ENCODE data around the gene AADAC.
"Not testable (repeated sequence)": the region's sequence is repeated elsewhere in the genome, so short reads cannot be mapped to it uniquely, and the experiment has no call there.

- TF ChIP-seq CTCF (conservative IDR thresholded peaks at IDR 0.05 in 1 of 2, IDR thresholded peaks at IDR 0.05 in 1 of 2; ENCODE audit: extremely low read depth in 1 of 2, insufficient read depth in 1 of 2, low read depth in 1 of 2, low read length in 2 of 2); EZH2 (IDR thresholded peaks at IDR 0.05; ENCODE audit: borderline replicate concordance, low read length): not testable (repeated sequence)
Measured at GRCh38 chr3:151790763-151791162, 23.2 kb upstream of the AADAC start.
